Measurements from ENCODE around the gene MAP3K4. TPM values are rescaled to one million over a fixed set of nuclear protein-coding genes. Genes with fewer than 3 reads are reported as not detected.

The MAP3K4 gene
- total RNA-seq, 3 donors from 2014 or later: 24.6 to 49.2 (median 45.2) TPM

DNA sequence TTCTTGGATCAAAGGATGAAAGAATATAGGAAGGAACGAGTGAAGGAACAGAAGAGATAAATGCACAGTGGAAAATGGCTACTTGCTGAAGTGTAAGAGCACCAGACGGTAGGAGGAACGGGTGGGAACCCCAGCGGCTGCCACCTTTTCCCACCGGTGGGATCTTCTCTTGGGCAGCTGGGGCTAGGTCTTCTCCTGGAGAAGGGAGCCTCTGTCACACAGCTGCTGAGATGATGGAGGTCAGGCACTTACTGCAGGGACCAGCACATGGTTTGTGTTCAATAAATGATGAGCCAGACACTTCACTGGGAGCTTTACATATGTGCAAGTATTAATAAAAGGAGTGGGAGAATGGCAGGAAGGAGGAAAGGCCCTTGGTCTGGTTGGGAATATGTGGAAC lies 158.6 kb downstream of the MAP3K4 start:
- Histone ChIP-seq H3K27me3 (no peaks in the 10 kb centered on the region), H3K9me3 (no peaks in the 10 kb centered on the region), H3K4me3 (no peak overlapping the region), H3K4me1 (no peaks in the 10 kb centered on the region), H3K27ac (no peak overlapping the region), H3K36me3 (no peaks in the 10 kb centered on the region)
- no peak for DNase-seq (ENCODE audit: low spot score in 2 of 2)
- TF ChIP-seq CTCF (IDR thresholded peaks at IDR 0.05) (no peak), POLR2AphosphoS5 (IDR thresholded peaks at IDR 0.05) (no peak), POLR2A (IDR thresholded peaks at IDR 0.05) (no peak)
- intact Hi-C loops (cut with DNase I; ENCODE audit: low total_unique reads): no loop called here

DNA sequence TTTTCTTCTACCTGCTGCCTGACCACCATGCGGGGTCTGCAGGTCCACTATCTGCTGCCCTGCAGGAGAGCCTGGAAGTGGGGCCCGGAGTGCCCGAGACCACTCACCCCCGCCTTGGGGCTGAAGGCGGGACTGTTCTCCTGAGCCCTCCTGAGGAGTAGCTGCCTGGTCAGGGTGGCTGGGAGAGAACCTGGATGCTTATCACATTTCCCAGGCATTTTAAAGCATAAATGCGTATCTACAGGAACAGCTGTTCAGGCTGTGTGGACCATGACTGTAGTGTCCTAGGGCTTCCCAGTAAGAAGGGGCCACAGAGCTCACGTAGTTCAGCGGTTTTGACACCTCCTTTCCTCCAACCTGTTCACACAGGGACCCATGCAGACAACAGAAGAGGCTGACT lies 159.0 kb downstream of the MAP3K4 start:
- H3K27ac ChIP-seq: no peak overlapping the region
- H3K4me3 ChIP-seq: no peak overlapping the region
- no peak for TF ChIP-seq POLR2A (IDR thresholded peaks at IDR 0.05)
- TF ChIP-seq CTCF (IDR thresholded peaks at IDR 0.05): no peak
- TF ChIP-seq POLR2AphosphoS5 (IDR thresholded peaks at IDR 0.05): no peak
- no peaks in the 10 kb centered on the region for H3K36me3 ChIP-seq
- intact Hi-C loops (cut with DNase I; ENCODE audit: low total_unique reads): no loop called here
- no peak for DNase-seq (ENCODE audit: low spot score in 2 of 2)
- H3K9me3 ChIP-seq: no peaks in the 10 kb centered on the region
- H3K27me3 ChIP-seq: no peaks in the 10 kb centered on the region
- H3K4me1 ChIP-seq: no peaks in the 10 kb centered on the region

GRCh38 chr6:161151059-161151645 lies 159.6 kb downstream of the MAP3K4 start:
- Histone ChIP-seq H3K4me3 (no peak overlapping the region), H3K9me3 (no peaks in the 10 kb centered on the region), H3K36me3 (no peaks in the 10 kb centered on the region), H3K27ac (no peak overlapping the region), H3K27me3 (no peaks in the 10 kb centered on the region), H3K4me1 (no peaks in the 10 kb centered on the region)
- no peak for DNase-seq (ENCODE audit: low spot score in 2 of 2)
- TF ChIP-seq CTCF (IDR thresholded peaks at IDR 0.05) (no peak), POLR2A (IDR thresholded peaks at IDR 0.05) (no peak), POLR2AphosphoS5 (IDR thresholded peaks at IDR 0.05) (no peak)
- intact Hi-C loops (cut with DNase I; ENCODE audit: low total_unique reads): no loop called here

GRCh38 chr6:161151660-161152526 lies 160.3 kb downstream of the MAP3K4 start:
- H3K9me3 ChIP-seq: no peaks in the 10 kb centered on the region
- DNase-seq (ENCODE audit: low spot score in 2 of 2): no peak
- H3K4me3 ChIP-seq: no peak overlapping the region
- H3K4me1 ChIP-seq: no peaks in the 10 kb centered on the region
- TF ChIP-seq POLR2A (IDR thresholded peaks at IDR 0.05) (no peak), CTCF (IDR thresholded peaks at IDR 0.05) (no peak), POLR2AphosphoS5 (IDR thresholded peaks at IDR 0.05) (no peak)
- no peak overlapping the region for H3K27ac ChIP-seq
- intact Hi-C loops (cut with DNase I; ENCODE audit: low total_unique reads): no loop called here
- H3K36me3 ChIP-seq: no peaks in the 10 kb centered on the region
- no peaks in the 10 kb centered on the region for H3K27me3 ChIP-seq

- intact Hi-C loops (cut with DNase I; ENCODE audit: low total_unique reads): no loop called here
- H3K36me3 ChIP-seq: no peaks in the 10 kb centered on the region
Measured at GRCh38 chr6:161152527-161152862, 160.9 kb downstream of the MAP3K4 start.

More at GRCh38 chr6:161152527-161152862, 160.9 kb downstream of the MAP3K4 start:
- H3K27me3 ChIP-seq: no peaks in the 10 kb centered on the region
- no peak for DNase-seq (ENCODE audit: low spot score in 2 of 2)
- no peaks in the 10 kb centered on the region for H3K9me3 ChIP-seq
- H3K4me3 ChIP-seq: no peak overlapping the region
- no peak overlapping the region for H3K27ac ChIP-seq
- H3K4me1 ChIP-seq: no peaks in the 10 kb centered on the region
- TF ChIP-seq CTCF (IDR thresholded peaks at IDR 0.05): no peak
- TF ChIP-seq POLR2A (IDR thresholded peaks at IDR 0.05): no peak
- no peak for TF ChIP-seq POLR2AphosphoS5 (IDR thresholded peaks at IDR 0.05)

All from breast epithelium (tissue), 4 donors.